Stimulated activated CD8-positive, alpha-beta memory T cell treated with anti-CD3 and anti-CD28 coated beads, Interleukin-4, amount 100 ng/mL, for 24 hours (primary cell): Measurements from ENCODE around the gene PTF1A.

ENCODE experiments used
- DNase-seq: peaks from one replicate; pipeline ENCODE4 v3.0.0-alpha.2; 2020; ENCODE audit warnings: low read depth

The PTF1A gene

DNA sequence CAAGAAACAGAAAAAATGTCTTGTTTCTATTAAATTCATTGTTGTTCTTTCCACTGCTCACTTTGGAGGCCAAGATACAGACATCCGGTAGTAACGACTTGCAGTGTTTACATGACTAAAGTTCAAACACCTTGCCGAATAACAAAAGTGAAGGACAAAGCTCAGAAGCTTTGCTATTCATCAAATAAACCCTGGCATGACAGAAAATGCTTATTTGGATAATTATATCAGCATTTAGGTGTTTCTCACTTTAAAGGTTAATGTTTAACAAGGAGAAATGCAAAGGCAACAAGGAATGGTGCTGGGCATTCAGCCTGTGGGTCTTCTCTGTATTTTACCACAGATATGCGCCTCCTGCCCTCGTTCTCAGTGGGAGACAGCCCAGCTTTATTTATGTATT, 5.4 kb upstream of the PTF1A start:
- no peak for DNase-seq

DNA sequence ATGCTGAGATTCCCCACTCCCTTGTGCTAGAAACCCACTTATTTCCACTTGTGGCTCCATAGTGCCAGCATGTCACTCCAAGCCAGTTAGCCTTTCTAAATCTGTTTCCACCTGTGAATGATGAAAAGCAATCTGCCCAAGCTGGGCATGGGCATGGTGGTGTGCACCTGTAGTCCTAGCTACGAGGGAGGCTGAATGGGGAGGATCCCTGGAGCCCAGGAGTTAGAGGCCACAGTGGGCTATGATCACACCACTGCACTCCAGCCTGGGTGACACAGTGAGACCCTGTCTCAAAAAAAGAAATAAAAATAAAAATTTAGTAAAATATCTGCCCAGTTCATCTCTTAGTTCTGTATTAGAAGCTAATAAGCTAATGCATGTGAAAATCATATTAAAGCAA, 5.0 kb upstream of the PTF1A start:
- DNase-seq: no peak

DNA sequence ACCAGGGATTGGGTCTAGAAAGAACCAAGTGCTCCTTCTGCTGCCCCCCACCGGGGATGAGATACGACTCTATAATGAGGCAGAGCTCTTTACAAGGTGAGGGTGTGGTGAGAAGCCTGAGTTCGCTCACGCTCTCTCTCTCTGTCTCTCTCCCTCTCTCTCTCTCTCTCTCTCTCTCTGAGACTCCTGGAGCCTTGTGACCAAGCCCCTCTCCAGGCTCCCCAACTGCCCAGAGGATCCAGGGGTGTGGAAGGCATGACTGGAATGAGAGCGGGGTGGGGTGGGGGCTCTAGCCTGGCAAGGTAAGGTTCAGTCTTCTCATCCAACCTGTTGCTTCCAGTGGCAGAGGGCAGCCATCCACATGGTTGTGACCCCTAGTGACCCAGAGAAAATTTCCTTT, 3.1 kb upstream of the PTF1A start:
- no peak for DNase-seq

DNA sequence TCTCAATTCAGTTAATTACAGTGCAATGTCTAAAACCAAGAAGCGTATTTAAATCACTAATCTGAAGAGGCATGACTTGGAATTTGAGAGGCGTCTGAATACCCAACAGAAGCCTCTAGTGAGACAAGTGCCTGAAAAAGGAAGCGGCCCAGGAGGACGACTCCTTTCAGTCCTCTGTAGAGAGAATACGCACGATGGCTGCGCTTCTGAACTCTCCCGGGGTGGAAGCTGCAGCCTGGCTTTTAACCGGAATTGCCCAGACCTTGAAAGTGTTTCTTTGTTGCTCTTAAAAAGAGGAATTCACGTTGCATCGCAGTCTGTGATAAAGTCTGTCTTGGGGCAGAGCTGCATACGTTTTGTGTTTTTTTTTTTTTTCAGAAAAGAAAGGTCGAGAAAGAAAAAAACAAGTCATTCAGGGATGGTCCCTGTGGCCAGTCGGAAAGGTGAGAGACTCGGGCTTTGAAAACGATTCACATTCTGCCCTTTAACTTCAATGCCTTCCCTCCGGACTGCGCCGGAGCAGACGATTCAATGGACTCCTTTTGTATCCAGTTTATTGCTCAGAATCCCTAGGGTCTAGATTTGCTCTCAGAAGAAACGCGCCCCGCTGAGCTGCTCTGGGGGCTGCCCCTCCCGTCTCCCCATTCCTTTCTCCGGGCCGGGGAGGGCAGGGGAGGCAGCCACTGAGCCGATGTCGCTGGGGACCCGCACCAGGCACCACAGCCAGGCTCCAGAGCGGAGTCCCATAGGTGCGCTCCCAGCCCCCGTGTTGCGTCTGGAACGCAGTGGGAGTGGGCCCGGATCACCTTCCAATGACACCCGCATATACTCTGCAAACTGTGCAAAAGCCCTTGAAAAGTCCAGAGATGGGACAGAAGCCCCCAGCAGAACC, 994 bp upstream of the PTF1A start:
- no peak for DNase-seq

DNA sequence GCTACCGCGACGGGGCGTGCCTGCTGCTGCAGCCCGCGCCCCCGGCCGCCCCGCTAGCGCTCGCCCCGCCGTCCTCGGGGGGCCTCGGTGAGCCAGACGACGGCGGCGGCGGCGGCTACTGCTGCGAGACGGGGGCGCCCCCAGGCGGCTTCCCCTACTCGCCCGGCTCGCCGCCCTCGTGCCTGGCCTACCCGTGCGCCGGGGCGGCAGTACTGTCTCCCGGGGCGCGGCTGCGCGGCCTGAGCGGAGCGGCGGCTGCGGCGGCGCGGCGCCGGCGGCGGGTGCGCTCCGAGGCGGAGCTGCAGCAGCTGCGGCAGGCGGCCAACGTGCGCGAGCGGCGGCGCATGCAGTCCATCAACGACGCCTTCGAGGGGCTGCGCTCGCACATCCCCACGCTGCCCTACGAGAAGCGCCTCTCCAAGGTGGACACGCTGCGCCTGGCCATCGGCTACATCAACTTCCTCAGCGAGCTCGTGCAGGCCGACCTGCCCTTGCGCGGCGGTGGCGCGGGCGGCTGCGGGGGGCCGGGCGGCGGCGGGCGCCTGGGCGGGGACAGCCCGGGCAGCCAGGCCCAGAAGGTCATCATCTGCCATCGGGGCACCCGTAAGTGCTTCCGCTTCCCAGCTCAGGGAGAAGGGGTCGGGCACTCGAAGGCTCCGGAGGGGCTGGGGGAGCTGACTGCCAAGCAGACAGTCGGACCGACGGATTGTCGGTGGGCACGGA, 761 bp downstream of the PTF1A start:
- DNase-seq: no peak

DNA sequence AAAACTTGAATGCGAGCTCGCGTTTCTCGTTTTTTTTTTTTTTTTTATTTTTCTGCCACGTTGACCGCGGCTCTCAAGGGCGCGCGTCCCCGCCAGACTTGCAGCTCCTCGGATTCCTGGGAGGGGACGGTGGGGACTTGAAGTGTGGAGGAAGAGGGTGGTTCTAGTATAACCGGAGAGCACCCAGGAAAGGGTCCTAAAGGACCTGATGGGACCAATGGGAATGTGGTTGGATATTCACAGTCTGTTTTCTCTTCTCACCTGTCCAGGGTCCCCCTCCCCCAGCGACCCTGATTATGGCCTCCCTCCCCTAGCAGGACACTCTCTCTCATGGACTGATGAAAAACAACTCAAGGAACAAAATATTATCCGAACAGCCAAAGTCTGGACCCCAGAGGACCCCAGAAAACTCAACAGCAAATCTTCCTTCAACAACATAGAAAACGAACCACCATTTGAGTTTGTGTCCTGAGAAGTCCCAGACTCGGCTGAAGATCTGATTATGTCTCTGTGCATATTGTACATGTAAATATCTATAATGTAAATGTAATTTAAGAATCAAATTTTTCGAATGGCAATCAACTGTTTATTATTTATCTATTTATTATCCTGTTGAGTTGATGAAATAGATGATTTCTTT, 1.4 kb downstream of the PTF1A start:
- DNase-seq: no peak

DNA sequence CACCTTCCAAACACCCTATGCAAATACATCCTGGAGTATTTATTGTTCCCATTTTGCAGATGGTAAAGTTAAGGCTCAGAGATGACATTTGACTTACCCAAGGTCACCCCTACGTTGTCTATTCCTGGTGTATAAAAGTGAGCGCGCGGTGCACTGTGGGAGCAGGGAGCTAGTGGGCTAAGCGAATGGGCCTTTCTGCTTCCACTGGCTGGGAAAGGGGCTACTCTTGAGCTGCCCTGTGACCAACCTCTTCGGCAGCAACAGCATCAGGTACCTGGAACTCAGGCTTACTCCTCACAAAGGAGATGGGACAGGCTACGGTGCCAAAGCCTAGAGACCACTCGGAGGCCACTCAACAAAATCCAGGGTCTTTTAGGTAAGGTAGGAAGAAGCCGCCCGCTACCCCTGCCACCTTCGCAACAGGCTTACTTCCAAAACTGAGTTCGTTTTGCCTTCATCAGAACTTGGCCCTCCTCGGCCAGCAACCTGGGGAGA, 2.4 kb downstream of the PTF1A start:
- no peak for DNase-seq

DNA sequence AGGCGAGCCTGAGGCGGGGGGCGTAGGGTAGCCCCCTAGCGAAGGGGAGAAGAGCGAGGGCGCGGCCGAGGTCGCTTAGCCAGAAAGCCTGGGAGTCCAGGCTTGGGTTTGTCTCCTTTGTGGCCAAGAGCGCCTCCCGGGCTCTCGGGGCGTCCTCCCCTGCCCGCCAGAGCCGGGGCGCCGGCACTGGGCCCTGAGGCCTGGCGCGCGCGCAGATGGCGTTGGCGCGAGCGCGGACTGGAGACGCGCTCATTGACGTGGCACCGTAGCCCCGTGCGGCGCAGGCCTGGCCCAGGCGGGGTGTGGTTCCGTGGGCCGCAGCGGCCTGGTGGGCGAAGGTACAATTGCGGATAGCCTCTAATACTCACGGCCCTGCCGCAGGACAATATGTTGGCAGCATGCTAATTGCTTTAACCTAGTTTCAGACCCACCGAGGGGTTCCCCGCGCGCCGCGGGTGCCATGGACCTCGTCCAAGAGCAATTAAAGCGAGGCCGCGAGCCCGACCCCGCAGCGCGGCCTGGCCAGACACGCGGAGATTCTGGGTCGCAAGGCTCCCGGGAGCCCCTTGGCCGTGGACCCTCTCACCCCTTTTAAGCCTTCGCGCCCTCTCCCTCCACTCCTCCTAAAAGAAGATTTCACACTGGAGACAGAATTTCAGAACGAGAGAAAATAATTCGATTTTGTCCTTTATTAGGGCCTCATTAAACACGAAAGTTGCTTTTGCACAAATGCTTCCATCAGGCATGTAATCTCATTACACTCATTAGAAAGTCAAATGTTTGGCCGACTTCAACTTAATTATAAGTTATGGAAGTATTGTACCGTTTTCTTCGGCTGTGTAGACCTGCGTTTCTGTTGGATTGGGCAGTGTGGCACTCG, 3.1 kb downstream of the PTF1A start:
- no peak for DNase-seq

DNA sequence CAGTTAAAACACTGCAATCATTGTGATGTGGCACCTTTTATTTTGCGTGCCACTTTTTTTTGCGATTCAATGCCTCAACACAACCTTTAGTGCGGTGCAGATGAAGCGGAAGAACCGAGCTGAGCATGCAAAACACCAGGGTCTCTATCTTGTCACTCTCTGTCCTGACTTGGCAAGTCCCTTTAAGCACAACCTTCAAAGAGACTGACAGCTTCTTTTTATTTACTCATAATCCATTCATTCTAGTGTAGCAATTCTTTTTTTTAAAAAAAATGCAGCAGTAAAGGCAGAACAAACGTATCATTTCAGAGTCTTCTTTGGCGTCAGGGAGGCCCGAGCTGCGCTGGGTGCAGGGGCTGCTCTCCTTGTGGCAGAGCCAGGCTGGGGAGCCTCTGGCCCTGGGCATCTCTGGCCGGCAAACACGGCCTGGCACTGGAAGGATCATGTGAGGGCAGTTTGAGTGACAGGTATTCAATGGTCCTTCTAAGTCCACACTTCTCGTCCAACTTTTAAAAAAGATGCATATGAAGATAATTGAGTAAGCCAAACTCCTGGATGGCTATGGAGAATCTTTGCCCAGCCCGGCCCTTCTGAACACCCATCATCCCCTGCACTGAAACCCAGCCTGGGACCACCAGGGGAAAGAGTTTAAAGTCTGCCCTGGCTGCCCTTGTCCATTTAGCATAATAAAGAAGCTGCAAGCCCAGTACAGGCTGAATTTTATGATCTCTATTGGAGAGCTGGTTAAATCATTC, 3.9 kb downstream of the PTF1A start:
- no peak for DNase-seq

DNA sequence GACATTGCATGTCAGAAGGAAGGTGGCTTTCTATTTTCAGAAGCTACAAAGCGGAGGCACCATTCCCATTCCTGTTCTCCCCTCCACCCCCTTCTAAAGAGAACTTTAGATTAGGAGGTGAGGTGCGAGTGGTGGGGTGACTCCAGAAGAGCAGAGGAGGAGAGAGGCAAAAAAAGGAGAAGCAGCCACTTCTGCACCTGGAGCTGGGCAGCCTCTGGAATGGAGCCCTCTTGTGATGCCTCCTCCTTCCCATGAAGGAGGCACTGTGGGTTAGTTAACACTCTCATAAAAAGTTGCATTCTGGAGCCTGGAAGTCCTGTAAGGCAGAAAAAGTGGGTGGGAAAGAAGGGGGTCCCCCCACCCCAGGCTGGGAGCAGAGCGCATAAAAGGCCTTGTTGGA, 4.8 kb downstream of the PTF1A start:
- no peak for DNase-seq

DNA sequence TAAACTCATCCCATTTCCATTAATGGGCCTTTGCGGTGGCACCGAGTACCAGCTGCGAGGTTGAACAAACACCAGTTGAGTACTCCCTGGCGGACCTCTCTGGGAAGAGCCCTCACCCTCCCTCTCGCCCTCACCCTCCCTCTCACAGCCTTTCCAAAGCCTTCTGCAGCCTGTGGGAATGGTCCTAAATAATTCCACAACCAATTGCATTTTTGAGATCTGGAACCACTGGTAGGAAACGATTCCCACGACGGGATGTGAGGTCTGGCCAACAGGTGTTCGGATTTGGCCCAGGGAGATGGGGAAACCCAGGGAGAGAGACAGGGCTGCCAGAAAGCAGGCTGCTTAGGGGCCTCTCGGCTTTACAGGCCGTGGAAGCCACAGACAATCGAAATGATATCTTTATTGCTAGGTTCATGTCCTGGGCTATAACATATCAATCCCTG, 5.3 kb downstream of the PTF1A start:
- no peak for DNase-seq

DNA sequence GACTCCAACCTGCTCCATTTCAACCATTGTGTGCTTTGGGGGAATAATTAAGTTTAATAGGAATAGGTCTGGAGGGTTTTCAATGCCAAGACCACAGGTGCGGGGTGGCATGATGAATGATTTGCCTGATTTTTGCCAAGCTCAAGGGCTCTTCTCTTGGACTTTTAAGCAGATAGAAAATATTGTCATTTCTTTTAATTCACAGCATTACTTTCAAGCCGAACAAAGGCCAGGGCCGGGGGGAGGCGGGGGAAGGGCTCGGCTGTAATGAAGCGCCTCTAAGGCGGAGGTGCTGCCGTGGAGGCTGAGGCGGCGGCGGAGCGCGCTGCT, 6.5 kb downstream of the PTF1A start:
- no peak for DNase-seq

DNA sequence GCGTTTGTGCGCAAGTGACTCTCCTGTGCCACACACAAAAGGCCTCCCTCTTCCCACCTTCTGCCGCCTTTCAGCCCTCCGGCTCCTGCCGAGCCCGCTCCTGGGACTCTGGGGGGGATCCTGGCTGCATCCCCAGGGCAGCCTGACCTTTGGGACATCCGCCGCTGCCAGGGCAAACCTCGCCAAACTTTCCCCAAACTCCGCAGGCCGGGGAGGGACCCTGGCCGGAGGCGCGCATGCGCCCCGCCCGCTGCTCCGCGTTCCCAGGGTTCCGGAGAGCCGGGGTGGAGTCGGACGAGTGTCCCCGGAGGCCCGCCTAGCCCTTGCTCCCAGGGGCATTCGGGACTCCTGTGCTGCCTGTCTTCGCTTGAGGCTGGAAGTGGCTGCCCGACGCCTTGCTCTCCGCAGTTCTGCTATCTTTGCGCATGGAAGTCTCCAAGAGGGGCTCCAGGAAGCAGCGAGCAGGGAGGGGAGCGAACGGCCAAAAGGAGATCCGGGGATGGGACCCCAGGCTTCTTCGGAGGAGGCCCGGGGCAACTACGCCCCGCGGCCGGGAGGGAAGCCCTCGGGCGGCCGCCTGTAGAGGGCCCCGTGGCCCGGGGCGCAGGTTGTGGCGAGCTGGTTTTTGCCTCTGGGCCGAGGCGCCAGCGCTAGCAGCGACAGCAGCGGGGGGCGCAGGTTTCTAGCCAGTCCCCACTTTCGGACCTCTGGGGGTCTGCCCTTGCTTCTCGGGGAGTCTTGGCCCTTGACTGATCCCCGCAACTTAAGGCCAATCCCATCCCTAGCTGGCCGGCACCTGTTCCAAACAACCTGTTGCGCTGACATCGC, 7.0 kb downstream of the PTF1A start:
- no peak for DNase-seq

DNA sequence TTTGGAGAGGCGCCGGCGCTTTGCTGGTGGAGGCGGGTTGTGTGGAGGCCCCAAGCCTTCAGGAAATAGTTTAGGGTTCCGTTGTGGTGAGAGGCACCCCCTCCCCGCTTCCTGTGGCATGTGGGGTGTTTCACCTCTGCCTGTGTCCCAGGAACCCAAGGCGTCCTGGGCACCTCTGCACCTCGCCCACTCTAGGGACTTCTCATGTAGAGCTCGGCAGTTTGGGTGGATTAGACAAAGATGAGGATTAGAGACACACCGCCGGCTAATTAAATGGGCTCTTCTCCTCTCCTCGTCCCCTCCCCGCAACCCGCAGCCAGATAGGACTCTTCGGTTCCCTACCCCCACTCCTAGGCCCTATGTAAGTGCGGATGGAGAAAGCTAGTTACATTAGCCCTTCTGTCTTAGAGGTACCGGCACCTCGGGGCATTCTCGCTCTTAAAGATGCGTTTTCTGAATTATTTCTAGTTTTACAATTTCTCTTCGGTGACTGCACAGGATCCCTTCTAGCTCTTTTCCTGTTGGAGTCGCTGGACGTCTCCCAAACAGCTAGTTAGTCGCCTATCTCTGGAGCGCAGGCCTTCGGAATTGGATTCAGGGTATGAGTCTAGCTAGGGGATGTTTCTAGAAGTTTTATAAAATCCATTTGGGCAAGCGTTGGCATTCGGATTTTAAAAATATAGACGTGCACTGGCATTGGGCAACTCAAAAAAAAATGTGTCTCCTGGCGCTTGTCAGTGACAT, 7.8 kb downstream of the PTF1A start:
- DNase-seq: no peak

DNA sequence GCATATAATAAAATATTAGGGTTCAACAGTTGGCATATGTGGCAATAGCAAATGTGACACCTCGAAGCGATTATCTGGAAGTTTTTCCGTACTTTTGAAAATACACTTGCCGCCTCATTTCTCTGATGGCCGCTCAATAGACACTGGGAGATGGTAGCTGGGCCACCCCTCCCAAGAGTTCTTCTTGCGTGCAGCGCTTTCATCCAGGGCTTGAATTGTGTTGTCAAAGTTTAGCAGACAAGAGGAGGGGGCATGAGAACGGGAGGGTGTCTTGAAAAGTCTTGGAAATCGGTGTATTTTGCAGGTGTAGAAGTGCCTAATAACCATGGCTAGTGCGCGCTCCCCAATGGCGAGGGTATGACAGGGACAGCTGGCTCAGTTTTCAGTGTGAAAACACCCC, 8.5 kb downstream of the PTF1A start:
- DNase-seq: no peak

DNA sequence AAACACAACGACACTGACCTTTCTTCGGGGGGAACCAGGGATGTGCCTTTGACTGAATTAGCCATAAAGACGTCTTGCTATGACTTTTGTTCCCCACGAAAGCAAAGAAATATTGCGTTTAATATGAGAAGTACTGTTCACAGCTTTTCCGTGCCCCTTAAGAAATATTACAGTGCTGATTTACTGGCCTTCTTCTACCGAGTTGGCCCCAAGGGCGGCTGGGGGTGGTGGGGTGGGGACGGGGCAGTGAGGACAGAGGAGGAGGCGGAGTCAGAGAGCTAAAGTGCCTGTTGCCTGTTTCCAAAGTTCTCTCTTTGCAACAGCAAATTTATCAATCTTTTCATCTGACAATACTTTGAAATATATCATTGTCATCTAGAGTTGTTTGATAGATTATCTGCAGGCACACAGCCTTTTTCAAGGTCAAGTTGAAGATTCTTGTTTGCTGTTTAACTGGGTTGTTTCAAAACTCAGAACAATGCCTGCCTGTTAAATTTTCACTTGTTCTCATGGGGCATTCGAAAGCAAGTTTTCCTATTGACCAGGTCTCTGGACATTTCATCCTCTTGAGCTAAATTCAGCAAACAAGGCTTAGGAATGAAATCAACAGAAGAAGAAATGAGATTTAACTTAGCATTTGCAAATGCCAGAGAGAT, 9.0 kb downstream of the PTF1A start:
- no peak for DNase-seq

DNA sequence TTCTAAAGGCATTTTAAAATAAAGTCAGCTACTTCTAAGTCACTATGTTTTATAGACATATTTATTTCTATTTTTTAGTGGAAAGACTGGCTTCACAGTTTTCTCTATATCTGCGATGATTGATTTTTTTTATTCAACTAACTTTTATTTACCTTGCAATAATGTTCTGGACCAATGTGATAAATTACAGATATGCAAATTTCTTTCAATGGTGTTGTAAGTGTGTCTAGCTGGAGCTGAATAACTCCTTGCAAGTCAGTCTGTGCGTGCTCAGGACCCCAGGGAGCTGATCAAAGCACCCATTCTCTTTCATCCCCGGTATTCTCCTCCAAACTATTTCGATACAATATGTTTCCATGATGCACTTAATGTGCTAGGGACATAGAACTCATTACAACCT, 9.7 kb downstream of the PTF1A start:
- no peak for DNase-seq

DNA sequence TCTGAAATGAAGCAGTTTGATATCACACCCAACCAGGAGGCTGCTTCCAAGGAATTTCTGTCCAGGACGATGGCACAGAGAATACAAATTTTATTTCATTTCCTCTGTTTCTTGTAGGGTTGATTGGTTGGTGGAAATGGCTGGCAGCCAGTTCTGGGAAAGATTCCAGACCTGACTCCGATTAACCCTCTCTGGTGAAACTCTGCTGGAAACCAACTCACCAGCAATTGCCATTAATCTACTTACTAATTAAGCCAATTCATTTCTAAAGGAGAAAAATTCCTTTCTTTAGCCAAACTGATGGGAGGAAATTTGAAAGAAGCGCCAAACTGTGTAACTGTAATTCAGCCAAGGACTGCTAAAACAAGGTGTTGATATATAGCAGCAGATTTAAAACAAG, 10.7 kb downstream of the PTF1A start:
- DNase-seq: no peak
